ENCODE data around the gene NSUN7.

The NSUN7 gene

DNA sequence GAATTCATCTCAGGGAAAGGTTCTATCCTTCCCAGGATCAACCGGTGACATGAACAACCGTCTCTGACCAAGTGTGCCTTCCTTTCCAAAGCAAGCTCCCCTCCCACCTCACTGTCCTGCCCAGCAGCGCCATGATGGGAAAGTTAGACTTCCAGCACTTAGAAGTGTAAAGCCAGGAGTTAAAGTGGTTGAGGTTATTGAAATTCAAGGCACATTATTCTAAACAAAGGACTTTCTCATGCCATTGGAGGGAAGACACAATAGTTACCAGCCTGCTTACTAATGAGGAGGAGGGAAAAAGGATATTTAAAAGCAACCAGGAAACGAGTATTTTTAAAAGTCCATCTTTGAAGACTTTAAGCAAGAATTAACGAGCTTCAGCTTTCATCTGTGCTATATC is 96.8 kb downstream of the NSUN7 start:
- DNase-seq (ENCODE audit: low read depth), result no peak

DNA sequence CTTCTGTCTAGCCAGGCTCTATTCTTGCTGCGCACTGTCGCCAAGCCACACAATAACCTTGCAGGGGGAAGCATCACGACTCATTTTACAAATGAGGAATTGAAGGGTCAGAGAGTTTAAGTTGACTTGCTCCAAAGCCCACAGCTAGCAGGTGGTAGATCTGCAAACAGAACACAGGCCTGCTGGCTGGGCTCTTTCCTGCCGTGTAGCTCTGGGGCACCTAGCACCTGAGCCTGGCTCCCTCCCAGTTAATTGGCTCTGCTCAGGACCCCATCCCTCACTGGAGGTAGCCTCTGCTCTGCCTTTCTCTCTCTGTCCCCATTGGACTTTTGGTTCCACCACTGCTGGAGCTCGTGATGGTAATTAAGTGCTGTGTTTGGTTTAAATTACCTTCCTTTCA is 98.5 kb downstream of the NSUN7 start:
- DNase-seq (ENCODE audit: low read depth), result no peak

DNA sequence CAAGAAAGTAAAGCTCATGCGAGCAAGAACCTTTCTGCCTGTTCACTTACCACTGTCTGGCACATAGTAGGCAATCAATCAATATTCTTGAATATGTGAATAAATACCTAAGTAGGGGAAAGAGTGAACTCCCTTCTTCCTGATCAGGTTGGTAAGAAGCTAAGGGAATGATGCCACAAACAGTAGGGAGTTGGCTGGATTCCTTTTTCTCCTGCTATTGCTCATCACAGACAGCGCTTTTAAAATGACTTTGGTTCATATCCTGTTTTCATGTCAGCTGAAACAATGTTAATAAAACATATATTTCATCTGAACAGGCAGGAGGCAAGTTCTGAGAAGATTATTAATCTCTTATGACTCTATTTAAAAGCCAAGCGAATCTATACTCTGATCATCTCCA is 99.2 kb downstream of the NSUN7 start:
- peak; percentile 39 for DNase-seq (ENCODE audit: low read depth)

DNA sequence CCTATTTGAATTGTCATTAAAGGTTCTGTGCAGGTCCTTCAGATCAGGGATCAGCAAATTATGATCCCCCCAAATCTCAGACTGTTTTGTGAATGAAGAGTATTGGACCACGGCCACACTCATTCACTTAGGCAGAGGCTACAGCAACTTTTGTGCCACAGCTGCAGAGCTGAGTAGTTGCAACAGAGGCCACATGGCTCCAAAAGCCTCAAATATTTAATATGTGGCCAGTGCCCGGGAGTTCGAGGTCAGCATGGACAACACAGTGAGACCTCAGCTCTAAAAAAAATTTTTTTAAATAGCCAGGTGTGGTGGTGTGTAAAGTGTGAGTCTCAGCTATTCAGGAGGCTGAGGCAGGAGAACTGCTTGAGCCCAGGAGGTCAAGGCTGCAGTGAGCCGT is 100.7 kb downstream of the NSUN7 start:
- DNase-seq (ENCODE audit: low read depth), result no peak

DNA sequence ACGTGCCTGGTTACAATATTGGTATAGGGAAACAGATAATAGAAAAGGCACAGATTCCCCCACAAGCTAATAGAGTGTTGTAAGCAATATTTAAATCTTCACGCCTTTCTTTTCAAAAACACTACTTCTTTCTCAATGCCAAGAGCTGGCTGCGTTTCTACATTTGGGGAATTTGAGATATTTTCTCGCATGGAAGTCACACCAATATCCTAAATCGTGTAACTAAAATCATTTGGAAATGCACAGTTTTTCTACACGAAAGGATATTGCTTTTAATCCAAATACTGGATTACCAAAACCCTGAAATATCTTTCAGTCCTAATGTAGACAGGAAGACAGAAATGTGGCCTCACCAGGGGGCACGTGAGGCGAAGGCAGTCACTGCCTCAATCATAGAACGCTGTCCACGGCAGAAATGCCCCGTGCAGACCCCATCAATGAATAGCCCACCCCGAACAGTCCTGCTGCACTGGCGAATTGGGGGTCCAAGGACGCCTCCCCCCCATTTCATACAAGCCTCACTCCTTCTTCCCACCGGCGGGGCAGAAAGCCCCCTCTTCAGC is 106.6 kb downstream of the NSUN7 start:
- DNase-seq (ENCODE audit: low read depth), result no peak

DNA sequence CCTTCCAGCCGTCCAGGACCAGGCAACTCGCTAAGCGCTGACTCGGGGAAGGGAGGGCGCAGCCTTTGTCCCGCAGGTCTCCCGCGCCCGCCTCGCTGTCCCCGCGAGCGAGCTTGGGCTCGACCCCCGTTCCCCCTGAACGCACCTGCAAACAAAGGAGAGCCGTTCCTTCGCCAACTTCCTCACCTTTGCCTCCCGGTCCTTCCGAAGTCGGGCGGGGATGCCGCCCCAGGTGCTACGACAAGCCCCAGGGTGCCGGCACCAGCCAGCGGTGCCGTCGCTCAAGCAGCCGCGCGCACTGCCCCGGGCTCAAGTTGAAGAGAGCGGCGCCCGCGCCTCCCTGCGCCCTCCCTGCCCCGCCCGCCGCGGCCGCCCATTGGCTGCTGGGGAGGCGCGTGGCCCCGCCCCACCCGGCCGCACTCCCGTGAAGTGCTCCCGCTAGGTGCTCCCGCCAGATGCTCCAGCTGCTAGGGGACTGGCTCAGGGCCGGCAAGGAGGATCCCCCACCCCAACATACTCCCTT is 107.1 kb downstream of the NSUN7 start:
- peak; percentile 51 for DNase-seq (ENCODE audit: low read depth)

DNA sequence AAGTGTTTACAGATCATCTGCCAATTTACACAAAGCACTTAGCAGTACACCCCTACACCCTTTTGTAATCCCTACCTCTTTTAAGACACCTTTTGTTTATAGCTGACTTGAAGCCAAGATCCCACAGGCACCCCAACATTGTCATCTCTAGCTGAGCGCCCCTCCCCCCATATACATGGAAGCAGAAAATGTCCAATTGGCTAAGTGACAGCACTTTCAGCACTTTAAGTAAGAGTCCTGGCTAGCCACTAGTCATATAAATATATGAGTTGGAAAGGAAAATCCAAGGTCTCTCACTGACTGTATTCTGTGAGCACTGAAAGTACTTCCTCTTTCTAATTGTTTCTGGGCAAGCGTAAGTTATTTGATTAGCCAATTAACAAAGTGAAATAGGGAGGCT is 108.2 kb downstream of the NSUN7 start:
- DNase-seq (ENCODE audit: low read depth), result no peak

DNA sequence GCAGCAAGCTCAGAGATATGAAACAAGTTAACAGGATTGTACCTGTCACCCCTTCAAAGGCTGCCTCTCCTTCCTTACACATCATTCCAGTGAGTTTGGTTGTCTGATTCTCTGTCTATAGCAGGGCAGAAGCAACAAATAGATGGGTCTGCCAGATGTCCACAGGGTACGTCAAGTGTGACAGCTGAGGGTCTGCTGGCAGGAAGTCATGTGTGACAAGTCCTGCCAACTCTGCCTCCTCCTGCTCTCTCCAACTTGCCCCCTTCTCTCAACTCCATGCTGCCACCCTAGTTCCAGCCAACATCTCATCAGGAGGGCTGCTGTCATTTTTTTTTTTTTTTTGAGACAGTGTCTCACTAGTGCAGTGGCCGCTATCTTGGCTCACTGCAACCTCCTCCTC is 109.2 kb downstream of the NSUN7 start:
- DNase-seq (ENCODE audit: low read depth), result no peak

All from EH (cell line).